ENCODE results near the gene NFATC1.

The NFATC1 gene

DNA sequence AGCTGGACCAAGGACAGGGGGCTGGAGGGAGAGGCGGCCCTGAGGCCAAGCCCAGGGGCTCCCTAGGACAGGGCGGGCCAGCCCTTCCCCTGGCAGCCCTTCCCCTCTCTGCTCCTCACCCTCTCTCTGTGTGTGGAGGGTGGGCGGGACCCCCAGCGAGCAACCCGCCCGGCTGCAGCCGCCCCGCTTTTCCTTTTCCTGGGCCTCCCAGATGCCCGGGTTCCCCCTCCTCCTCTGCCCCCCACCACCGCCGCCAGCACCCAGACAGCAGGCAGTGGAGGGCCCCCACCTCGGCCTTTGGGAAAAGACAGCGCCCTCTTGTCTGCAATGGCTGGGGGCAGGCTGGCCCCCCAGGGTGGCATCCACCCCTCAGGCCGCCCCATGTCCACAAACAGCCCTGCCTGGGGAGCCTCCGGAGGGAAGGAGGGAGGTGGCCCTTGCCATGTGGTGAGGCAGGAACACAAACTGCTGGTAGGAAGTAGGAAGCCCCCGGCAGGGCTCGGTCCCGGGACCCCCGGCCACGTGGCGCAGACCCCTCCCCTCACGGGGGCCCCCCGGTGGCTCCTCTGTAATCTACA, 148.7 kb downstream of the NFATC1 start:
- no peak for DNase-seq

DNA sequence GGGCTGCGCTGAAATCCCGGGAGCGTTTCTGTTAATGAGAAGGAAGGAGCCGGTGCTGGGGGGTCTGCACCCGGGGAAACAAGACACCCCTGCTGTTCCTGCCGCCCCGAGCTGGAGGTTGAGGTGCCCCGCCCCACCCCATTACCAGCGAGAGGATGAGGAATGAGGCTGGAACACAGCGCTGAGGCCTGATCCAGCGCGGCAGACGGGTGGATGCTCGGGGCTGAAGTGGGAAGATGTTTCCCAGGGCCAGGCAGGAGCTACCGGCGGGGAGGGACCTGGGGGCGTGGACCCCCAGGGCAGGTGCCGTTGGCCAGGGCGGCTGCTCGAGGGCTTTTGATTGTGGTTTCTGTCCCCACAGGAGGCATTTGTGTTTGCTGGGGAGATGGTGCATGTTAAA, 149.5 kb downstream of the NFATC1 start:
- DNase-seq, result no peak

DNA sequence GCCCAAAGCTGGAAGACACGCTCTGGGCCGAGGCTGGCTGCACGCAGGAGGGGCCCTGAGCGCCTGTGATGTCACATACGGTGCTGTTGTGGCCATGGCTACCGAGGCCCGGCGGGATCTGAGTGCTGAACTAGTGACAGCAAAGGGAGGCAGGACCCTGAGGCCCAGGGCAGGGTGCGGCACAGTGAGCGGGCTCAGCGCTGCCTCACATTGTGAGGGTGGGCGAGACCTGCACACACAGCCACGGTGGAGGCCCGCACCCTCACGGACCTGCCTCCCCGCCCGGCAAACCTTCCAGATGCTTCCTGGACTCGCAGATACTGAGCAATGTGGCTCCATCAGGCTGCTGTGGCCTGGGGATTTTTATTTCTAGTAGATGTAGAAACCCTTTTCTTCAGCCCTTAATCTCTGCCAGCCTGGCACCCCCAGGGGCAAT, 150.0 kb downstream of the NFATC1 start:
- DNase-seq, result no peak

DNA sequence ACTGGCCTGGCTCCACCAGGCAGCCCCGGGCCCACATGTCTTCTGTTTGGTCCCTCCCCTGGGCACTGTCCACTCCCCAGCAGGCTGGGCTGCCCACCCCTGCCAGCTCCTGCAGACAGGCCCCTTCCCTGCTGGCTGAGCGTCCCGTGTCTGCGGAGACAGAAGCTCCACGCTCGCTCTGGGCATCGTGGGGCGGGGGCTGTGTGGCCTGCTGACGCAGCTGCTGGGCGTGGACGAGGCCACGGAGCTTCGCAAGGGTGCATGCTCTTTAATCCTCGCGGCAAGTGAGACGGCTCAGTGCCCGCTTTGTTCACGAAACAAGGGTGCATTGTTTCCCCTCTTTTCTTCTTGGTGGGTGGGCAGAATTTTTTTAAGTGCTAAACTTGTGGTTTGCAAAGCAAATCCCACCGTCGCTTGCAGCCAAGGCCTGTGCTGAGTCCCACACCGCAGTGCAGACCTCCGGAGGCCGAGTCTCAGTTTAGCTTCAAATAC, 151.1 kb downstream of the NFATC1 start:
- no peak for DNase-seq

DNA sequence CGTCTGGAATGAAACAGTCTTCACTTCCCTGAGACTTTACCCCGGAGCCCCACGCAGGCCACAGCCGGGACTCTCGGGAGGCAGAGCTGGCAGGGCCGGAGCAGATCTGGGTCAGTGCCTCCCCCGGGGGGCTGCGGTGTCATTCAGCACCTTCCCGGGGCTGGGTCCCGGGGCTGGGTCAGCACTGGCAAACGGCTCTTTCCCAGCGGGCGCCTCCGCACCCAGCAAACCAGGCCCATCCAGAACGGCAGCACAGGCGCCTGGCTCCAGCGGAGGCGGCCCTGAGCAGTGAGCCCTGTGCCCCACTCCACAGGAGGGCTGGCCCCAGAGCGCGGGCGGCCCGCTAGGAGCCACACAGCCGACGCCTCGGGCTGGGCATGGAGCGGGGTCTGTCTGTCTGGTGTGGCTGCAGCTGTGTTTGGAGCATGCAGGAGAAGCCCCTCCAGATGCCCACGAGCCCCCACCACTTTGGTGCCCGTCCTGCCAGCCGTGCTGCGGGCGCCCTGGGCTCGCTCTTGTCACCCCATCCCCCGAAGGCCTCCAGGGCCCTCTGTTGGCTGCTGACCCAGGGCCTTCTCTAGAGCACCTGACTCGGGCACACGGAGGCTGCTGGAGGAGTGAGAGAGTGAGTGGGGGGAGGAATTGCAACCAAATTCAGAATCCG, 151.8 kb downstream of the NFATC1 start:
- no peak for DNase-seq

DNA sequence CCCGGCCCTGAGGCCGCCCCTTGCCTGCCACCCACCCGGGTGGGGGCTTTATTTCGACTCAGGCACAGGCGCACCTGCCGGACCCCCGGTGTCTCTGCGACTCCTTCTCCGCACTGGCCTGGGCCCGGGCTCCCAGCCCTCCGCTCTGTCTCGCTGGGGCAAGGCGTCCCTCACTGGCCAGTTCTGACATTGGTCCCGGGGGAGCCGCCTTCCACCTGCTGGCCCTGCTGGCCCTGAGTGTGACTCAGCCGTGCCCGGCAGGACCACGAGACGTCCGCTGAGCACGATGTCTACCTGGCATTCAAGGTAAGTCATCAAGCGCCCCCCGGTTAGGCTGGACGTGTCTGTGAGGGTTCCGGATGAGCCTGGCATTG, 152.3 kb downstream of the NFATC1 start:
- no peak for DNase-seq

DNA sequence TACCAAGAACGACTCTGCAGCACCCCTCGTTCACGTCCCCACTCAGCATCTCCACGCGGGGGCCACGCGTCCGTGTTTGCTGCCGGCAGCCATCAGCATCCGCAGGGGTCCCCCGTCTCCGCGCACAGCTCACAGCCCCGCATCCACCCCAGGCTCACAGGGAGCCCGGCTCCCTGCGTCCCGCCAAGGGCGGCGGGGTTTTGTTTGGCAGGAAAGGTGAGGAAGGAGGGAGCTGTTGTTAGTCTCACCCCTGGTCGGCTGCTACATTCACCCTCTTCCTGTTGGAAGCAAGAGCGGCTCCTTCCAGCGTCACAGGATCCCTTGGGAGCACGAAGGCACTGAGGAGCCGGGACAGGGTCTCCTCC, 152.9 kb downstream of the NFATC1 start:
- no peak for DNase-seq

DNA sequence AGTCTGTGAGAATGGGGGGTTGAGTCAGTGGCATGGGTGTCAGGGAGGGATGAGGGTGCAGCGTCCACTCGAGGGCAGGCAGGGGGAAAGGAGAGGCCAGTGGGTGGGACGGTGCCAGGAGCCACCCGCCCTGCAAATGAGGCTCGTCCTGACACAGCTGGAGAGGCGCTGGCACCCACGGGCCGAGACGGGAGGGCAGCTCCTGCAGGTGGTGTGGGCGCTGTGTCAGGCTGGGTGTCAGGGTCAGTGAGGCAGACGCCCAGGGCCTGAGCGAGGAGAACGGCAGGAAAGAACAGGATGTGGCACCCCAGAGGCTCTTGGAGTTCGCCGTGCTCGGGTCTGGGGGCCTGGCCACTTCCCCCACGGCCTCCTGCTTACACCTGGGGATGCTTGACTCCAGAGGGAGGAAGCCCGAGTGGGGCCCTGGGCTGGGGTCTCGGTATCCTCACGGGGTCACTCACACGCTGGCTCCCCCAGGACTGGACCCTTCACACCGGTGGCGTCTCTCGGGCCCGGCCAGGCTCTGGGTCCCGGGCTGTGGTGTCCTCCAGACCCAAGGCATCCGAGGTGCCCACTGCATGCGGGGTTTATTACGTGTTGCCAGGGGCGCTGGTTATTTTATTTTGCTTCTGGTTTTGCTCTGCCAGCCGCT, 153.4 kb downstream of the NFATC1 start:
- no peak for DNase-seq

DNA sequence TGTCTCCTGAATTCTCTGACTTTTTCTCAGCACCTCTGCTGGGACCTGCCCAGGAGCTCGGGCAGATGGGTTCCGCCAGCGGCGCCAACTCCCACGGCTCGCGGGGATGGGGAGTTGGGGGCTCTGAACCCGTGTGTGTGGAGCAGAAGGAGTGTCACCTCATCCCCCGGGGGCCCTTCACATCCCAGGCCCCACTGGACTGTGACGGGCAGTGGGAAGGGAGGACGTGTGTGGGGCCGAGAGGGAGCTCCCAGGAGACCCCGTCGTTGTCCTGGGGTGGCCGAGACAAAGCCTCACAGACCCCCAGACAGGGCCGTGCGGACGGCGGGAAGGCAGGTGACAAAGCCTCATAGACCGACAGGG, 153.9 kb downstream of the NFATC1 start:
- DNase-seq, result no peak

DNA sequence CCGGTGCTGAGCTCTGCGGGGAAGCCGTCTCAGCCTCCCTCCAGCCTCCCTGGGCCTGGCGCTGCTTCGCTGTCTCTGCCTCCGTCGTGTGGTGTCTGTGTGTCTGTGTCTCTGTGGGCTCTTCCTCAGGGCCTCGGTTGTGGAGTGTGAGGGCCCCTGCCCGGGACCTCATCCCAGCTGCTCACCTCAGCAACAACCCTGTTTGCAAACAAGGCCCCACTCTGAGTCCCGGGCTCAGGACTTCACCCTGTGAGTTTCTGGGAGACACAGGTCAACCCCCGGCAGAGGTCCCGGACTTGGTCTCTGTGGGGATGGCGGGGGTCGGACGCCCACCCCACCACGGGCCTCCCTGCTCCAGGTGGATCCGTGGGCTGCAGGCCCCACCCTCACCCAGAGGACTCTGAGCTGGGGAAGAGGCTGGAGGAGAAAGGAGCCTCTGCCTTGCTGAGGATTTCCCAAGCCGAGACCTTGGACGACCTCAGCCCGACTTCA, 156.5 kb downstream of the NFATC1 start:
- no peak for DNase-seq

DNA sequence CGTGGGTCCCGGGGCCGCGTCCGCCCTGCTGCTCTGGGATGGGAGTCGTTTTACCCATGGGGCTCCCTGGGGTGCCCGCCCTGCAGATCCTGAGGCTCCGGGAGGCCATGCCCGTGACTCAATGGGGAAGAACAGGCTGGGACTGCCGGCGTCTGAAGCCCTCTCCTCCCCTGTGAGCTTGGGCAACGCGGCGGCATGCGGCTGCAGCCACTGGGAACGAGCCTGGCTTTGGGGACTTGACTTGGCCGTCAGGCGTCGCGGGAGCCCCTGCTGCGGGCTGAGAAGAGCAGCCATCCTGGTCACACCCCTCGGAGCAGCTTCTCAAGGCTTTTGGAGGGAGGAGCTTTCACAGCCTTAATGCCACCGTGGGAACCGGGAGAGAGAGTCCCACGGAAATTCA, 157.0 kb downstream of the NFATC1 start:
- no peak for DNase-seq

DNA sequence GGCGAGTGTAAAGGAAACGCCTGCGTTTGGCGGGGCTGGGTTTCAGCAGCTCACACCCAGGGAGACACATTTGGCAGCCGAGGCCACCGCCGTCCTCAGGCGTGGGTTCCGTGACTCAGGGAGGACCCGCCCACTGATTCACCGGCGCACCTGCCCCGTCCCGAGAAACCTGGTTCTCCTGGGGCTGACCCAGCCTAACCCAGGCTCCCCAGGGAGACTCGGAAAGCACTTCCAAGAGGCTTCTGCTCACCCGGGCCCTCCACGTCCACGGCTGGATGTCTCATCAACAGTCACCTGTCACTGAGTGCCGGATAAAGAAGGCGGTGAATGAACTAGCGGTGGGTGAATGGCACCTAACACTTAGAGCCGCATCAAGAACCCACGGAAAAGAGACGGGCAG, 157.4 kb downstream of the NFATC1 start:
- DNase-seq, result no peak

DNA sequence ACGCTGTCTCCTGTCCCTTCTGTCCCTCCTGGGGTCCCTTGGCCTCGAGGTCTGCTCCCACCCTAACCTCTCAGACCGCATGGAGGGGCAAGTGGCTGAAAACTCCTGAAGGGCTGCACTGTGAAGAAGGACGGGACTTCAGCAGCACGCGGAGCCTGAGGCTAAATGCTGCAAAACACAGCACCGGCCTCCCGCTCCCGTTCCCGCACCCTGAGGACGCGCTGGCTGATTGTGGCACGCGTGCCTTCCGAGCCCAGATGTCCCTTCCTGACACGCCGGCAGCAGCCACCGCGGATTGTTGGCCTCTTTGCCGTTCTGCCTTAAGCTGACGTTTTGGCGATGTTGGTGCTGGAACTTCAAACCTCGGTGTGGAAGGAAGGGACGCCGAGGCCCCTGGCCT, 158.0 kb downstream of the NFATC1 start:
- DNase-seq, result no peak

DNA sequence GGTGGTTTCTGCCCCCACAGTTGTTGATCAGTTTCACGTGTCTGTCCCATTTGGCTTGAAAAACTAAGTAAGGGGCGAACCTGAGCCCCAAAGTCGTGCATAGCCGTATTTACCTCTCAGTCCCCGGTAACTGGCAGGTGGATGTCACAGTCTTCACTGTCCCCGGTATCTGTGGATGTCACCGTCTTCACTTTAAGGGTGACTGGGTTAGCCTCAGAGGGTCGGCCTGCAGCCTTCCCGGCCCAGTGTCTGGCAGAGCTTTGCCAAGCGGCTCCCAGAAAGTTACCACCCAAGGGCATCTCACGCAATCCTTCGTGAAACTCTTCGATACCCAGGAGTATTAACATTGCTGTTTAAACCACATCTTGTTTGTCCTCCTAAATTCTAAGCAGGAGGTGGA, 158.6 kb downstream of the NFATC1 start:
- no peak for DNase-seq

DNA sequence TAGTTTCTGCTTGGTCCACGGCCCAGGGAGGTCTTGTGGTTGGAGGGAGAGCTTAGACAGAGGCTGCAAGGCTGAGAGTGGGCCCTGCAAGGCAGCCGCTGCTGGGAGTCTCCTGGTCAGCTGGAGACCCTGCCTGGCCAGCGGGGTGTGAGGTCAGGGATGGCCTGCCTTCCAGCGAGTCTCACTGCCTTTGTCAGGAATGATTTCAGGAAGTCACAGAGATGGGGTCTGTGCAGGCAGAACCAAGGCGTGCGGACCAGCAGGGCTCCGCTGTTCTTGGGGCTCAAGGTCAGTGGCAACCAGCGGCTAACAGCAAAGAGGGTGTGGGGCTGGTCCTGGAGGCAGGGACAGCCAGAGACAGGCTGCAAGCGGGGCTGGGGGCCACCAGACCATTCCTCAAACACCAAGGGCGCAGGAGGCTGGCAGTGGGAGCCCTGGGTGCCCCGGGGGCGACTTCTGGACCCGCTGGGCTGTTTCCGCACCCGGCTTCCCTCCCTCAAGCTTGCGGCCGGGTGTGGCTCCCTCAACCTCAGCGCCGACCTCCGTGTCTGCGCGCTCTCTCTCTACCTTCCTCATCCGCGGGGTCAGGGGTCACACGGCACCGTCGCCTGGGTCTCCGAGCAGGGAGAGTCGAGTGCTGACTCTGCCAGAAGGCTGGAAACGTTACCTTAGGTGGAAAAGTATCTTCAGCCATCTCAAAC, 159.4 kb downstream of the NFATC1 start:
- no peak for DNase-seq

DNA sequence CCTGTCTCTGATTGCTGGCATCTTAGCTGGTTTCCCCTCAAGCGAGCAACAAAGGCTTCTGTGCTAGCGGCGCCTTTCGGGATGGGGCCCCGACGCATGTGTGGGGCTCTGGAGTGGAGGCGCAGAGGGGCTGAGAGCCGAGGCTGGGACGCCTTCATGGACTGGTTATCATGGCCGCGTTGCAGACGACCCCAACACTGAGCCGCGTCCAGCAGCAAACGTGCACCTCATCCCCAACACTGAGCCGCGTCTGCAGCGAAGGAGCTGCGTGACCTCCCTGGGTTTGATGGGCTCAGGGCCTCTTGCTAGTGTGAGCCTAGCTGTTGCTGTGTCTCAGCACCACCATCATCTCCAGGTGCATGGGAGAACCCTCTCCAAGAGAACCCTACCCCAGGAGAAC, 160.2 kb downstream of the NFATC1 start:
- DNase-seq, result no peak

DNA sequence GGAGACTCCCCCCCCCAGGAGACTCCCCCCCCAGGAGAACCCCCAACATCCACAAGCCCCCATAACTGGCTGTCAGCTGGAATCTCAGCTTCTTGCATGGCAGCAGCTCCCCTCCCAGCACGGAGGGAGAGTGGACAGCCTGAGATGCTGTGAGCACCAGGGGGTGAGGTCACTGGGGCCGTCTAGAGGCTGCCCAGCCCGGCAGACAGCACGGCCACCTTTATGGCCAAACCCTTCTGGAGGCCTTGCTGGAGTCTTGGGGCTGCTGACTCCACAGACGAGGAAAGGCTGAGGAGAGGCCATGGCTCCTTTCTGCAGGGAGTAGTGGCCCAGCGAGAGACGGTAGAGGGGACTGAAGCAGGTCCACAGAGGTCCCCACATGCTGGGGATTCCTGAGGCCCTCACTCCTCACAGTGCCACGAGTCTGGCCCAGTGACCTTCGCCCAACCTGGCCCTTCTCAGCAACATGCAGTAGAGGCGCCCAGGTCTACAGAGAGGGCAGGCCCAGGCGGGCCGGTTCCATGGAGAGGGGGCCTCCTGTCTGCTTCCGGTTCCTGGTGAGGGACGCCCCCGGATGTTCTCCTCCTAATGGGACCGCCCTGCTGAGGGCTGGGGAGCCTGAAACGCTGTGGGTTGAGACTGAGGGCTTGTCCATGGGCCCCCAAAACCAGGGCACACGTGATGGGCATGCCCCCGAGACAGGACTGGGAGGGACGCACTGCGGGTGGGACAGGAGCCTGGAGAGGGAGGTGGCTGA, 161.3 kb downstream of the NFATC1 start:
- DNase-seq, result no peak

DNA sequence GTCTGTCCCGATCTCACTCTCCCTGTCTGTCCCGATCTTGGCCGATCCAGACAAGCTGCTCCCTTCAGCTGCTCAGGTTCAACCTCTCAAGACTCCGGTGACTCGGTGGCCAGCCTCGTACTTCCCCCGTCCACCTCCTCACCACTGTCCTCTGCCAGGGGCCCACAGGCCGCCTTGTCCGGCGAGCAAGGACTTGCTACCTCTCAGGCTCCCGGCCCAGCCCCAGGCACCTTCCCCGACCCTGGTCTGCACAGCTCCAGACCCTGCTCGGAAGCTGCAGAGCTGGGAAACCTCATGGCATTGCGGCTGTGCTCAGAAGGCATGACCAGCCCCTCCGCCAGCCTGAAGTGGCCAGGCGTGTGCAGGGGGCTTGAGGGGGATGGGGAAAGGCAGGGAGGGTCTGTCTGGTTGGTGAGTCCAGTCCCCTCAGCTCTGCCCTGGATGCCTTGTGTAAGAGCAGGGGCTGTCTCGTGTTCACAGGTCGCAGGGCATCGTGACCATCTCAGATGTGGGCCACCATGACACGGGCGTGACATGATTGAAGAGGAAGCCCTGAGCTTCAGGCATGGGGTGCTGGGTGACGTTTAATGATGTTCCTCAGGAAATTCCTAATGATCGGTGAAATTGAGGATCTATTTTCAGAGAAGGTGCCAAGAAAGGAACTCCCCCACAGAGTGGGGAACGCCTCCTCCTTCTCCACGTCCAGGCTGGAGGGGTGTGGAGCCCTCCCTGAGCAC, 162.6 kb downstream of the NFATC1 start:
- DNase-seq, result no peak

DNA sequence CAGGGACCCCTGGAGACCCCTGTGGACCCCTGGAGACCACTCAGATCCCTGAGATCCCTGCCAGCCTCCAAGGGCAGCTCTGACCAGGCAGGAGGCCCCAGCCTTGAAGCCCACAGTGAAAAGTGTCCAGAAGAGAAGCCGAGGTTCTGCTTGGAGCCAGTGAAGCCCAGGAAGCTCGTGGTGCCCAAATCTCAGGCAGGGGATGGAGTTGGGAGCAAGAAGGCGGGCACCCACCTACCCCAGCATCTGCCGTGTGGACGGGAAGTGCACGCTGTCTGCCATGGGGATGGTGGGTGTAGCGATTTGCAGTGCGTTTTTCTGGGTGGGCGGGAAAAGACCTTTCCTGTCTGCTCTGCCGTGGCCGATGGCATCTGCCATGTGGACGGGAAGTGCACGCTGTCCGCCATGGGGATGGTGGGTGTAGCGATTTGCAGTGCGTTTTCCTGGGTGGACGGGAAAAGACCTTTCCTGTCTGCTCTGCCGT, 163.2 kb downstream of the NFATC1 start:
- no peak for DNase-seq

DNA sequence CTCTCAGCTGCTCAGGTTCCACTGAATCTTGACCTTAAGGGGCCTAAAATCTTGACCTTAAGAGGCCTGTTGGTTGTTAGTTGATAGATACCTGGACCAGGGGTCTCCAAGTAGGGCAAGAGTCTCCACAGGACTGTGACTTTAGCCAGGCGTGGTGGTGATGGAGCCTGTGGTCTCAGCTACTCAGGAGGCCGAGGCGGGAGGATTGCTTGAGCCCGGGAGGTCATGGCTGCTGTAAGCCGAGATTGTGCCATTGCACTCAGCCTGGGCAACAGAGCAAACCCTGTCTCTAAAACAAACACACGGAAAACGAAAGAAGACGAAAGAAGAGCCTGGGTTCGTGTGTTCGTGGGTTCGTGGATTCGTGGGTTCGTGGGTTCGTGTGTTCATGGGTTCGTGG, 163.7 kb downstream of the NFATC1 start:
- DNase-seq, result no peak

DNA sequence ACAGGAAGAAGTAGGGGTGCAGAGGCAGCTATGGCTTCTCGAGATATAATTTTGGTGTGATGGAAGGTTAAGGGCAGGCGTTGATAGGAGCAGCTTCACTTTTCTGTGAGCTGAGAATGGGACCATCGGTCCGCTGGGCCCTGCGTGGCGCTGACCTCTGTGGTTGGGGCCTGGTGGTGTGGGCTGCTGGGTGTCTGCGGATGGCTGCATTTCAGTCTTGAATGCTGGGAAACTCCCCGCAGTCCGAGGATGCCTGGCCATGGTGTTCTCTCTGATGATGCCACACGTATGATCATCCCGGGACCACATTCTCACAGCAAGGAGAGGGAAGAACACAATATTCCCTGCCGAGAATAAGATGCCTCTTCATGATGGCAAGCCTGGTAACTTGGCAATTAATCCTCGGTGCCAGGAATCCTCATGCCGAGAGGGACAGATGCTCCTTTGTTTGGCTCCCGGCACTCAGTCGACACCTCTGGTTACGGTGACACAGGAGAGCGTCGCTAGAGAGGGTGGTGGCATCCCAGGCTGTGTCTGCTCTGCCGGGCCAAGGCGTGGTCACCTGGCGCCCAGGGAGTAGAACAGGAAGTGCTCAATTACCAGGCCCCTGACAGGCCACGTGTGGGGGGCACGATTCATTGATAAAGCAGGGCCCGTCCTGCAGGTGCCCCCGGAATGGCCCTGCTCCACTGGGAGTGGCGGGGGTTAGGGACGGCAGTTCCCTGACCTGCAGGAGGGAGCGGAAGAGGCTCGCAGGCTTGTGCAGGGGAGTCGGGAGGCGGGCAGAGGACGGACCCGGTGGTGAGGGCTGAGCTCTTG, 164.5 kb downstream of the NFATC1 start:
- no peak for DNase-seq
